GM20000 (cell line): ENCODE measurements around the gene LDLR.
"Not testable (repeated sequence)": the region's sequence is repeated elsewhere in the genome, so short reads cannot be mapped to it uniquely, and the experiment has no call there.

ENCODE experiments used
- DNase-seq: peaks from one replicate; pipeline ENCODE4 v3.0.0; 2012; ENCODE audit warnings: low spot score
- CTCF ChIP-seq: IDR thresholded peaks from 2 replicates; pipeline ENCODE4 v1.5.1; 2012; ENCODE audit warnings: mild to moderate bottlenecking, control low read depth; ENCODE audit errors: extremely low read depth, missing control alignments

LDLR gene

GRCh38 chr19:11063434-11063833 is 25.8 kb upstream of the LDLR start:
- no peak for TF ChIP-seq CTCF
- no peak for DNase-seq

- no peak for DNase-seq
- TF ChIP-seq CTCF: no peak
Measured at GRCh38 chr19:11064831-11065303, 24.4 kb upstream of the LDLR start.

GRCh38 chr19:11066326-11066725 is 22.9 kb upstream of the LDLR start:
- no peak for TF ChIP-seq CTCF
- no peak for DNase-seq

GRCh38 chr19:11067356-11068113 is 21.7 kb upstream of the LDLR start:
- no peak for DNase-seq
- TF ChIP-seq CTCF: no peak

- DNase-seq: no peak
- no peak for TF ChIP-seq CTCF
Measured at GRCh38 chr19:11069561-11069960, 19.7 kb upstream of the LDLR start.

GRCh38 chr19:11070123-11070522 is 19.1 kb upstream of the LDLR start:
- no peak for DNase-seq
- no peak for TF ChIP-seq CTCF

GRCh38 chr19:11073568-11073967 is 15.7 kb upstream of the LDLR start:
- TF ChIP-seq CTCF: no peak
- DNase-seq: no peak

GRCh38 chr19:11076792-11077191 is 12.5 kb upstream of the LDLR start:
- not testable (repeated sequence) for DNase-seq
